ENCODE data around the gene TSPYL2. TPM values are rescaled to one million over a fixed set of nuclear protein-coding genes. Genes with fewer than 3 reads are reported as not detected.

The TSPYL2 gene
- polyA plus RNA-seq, 2 of the 4 experiments (the other 2 are of a cell fraction): 24.9 to 27.2 TPM

DNA sequence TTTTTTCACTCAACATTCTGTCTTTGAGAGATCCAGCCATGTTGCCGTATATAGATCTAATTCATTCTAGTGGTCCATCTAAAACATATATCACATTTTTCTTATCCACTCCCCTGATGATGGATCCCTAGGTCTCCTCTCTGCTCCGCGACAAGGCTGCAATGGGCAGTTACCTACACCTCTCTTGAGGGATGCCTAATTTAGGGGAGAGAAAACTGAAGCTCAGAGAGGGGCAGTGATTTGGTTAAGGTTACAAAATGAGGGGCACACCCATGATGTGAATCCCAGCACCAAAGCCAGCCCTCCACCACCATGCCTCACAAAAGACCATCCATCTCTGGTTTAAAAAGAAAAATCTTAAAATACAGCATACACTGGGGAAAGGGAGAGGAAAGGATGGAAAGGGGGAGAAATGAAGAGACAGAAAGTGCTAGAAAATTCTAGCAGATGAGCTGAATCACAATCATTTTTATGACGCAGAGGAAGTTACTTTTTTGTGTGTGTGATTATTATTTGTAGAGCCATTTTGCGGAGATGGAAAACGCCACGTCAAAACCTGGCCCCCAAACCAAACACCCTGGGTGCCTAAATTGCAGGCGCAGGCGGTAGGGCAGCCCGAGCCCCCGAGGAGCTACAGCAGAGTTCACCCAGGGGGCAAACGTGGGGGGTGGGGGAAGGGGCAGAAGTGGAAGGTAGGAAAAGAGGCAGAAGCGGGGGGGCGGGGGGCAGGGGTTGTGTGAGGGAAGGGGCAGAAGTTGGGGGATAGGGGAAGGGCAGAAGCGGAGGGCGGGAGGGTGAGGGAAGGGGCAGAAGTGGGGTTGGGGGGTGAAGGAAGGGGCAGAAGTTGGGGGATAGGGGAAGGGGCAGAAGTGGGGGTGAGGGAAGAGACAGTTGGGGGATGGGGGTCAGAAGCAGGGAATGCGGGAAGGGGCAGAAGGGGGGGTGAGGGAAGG, 1.3 kb upstream of the TSPYL2 start:
- H3K4me1 ChIP-seq: peaks cover 11% of the 10 kb centered on the region; the same call in 2 of the 3 replicates
- H3K27ac ChIP-seq: peak overlapping the region; percentile 83 to 96
- no peak for DNase-seq (ENCODE audit: low read depth in 1 of 2, low spot score in 1 of 2)
- ChIA-PET CTCF (no interaction called here), POLR2A (no interaction called here)
- peak overlapping the region; percentile 71 for H3K4me3 ChIP-seq
- peak overlapping the region; percentile 66 for H3K4me2 ChIP-seq
- WGBS (ENCODE audit: missing lambda C conversion rate): 73% methylated on average over 11 of the region's 17 CpGs
- H3K9me3 ChIP-seq: no peaks in the 10 kb centered on the region
- FAIRE-seq: no peak
- no peak for ATAC-seq
- TF ChIP-seq, protein P1, sequence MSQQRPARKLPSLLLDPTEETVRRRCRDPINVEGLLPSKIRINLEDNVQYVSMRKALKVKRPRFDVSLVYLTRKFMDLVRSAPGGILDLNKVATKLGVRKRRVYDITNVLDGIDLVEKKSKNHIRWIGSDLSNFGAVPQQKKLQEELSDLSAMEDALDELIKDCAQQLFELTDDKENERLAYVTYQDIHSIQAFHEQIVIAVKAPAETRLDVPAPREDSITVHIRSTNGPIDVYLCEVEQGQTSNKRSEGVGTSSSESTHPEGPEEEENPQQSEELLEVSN (IDR thresholded peaks at IDR 0.05; ENCODE audit: borderline replicate concordance, low read depth): no peak
- TF ChIP-seq FOSB (CRISPR knock-in tag; IDR thresholded peaks at IDR 0.05) (no peak), HOXB13 (CRISPR knock-in tag; IDR thresholded peaks at IDR 0.05; ENCODE audit: low read depth) (no peak), BHLHE40 (IDR thresholded peaks at IDR 0.05; ENCODE audit: low read depth, low read length) (no peak), CBX8 (IDR thresholded peaks at IDR 0.05) (no peak), GATA3 (IDR thresholded peaks at IDR 0.05; ENCODE audit: borderline replicate concordance) (no peak), RNF2 (IDR thresholded peaks at IDR 0.05; ENCODE audit: borderline replicate concordance, low read depth) (no peak), MYC (IDR thresholded peaks at IDR 0.05; ENCODE audit: borderline replicate concordance, low read length) (no peak), CHD2 (IDR thresholded peaks at IDR 0.05; ENCODE audit: low read length, partially characterized antibody) (no peak), JUN (IDR thresholded peaks at IDR 0.05) (no peak), RFX5 (IDR thresholded peaks at IDR 0.05) (no peak), KDM1A (IDR thresholded peaks at IDR 0.05; ENCODE audit: low read depth) (no peak), ZNF302 (CRISPR knock-in tag; IDR thresholded peaks at IDR 0.05) (no peak), PHF8 (IDR thresholded peaks at IDR 0.05; ENCODE audit: borderline replicate concordance, low read depth) (no peak), MAFK (IDR thresholded peaks at IDR 0.05; ENCODE audit: partially characterized antibody) (no peak), FOSL2 (IDR thresholded peaks at IDR 0.05) (no peak), FOSL2 (CRISPR knock-in tag; IDR thresholded peaks at IDR 0.05) (no peak), JUNB (IDR thresholded peaks at IDR 0.05) (no peak)
- TF ChIP-seq, protein P2, sequence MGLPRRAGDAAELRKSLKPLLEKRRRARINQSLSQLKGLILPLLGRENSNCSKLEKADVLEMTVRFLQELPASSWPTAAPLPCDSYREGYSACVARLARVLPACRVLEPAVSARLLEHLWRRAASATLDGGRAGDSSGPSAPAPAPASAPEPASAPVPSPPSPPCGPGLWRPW (IDR thresholded peaks at IDR 0.05): no peak
- TF ChIP-seq, protein P3, sequence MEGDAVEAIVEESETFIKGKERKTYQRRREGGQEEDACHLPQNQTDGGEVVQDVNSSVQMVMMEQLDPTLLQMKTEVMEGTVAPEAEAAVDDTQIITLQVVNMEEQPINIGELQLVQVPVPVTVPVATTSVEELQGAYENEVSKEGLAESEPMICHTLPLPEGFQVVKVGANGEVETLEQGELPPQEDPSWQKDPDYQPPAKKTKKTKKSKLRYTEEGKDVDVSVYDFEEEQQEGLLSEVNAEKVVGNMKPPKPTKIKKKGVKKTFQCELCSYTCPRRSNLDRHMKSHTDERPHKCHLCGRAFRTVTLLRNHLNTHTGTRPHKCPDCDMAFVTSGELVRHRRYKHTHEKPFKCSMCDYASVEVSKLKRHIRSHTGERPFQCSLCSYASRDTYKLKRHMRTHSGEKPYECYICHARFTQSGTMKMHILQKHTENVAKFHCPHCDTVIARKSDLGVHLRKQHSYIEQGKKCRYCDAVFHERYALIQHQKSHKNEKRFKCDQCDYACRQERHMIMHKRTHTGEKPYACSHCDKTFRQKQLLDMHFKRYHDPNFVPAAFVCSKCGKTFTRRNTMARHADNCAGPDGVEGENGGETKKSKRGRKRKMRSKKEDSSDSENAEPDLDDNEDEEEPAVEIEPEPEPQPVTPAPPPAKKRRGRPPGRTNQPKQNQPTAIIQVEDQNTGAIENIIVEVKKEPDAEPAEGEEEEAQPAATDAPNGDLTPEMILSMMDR (IDR thresholded peaks at IDR 0.05): no peak
- TF ChIP-seq, protein P4, sequence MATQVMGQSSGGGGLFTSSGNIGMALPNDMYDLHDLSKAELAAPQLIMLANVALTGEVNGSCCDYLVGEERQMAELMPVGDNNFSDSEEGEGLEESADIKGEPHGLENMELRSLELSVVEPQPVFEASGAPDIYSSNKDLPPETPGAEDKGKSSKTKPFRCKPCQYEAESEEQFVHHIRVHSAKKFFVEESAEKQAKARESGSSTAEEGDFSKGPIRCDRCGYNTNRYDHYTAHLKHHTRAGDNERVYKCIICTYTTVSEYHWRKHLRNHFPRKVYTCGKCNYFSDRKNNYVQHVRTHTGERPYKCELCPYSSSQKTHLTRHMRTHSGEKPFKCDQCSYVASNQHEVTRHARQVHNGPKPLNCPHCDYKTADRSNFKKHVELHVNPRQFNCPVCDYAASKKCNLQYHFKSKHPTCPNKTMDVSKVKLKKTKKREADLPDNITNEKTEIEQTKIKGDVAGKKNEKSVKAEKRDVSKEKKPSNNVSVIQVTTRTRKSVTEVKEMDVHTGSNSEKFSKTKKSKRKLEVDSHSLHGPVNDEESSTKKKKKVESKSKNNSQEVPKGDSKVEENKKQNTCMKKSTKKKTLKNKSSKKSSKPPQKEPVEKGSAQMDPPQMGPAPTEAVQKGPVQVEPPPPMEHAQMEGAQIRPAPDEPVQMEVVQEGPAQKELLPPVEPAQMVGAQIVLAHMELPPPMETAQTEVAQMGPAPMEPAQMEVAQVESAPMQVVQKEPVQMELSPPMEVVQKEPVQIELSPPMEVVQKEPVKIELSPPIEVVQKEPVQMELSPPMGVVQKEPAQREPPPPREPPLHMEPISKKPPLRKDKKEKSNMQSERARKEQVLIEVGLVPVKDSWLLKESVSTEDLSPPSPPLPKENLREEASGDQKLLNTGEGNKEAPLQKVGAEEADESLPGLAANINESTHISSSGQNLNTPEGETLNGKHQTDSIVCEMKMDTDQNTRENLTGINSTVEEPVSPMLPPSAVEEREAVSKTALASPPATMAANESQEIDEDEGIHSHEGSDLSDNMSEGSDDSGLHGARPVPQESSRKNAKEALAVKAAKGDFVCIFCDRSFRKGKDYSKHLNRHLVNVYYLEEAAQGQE (IDR thresholded peaks at IDR 0.05): no peak
